Neural cell (in vitro differentiated cells): Measurements from ENCODE around the gene FUBP3.

ENCODE experiments used
- MXI1 ChIP-seq: fragments of 450-650 bp; conservative IDR thresholded peaks from 2 replicates; pipeline ENCODE4 v1.6.1; 2014; ENCODE audit warnings: antibody characterized with exemption, mild to moderate bottlenecking; ENCODE audit not compliant: poor library complexity, severe bottlenecking
- SMC3 ChIP-seq: fragments of 450-650 bp; conservative IDR thresholded peaks from 2 replicates; pipeline ENCODE4 v1.6.1; 2014; ENCODE audit warnings: antibody characterized with exemption, mild to moderate bottlenecking, moderate library complexity; ENCODE audit not compliant: poor library complexity
- TAF1 ChIP-seq: IDR thresholded peaks from 2 replicates; pipeline ENCODE4 v1.6.1; 2012; ENCODE audit warnings: low read depth
- TF ChIP-seq, protein P1 (sequence below): fragments of 450-650 bp; IDR thresholded peaks from 2 replicates; pipeline ENCODE4 v1.5.1; 2014; ENCODE audit warnings: antibody characterized with exemption, mild to moderate bottlenecking, moderate library complexity; ENCODE audit not compliant: poor library complexity, severe bottlenecking

- TF ChIP-seq, protein P1, sequence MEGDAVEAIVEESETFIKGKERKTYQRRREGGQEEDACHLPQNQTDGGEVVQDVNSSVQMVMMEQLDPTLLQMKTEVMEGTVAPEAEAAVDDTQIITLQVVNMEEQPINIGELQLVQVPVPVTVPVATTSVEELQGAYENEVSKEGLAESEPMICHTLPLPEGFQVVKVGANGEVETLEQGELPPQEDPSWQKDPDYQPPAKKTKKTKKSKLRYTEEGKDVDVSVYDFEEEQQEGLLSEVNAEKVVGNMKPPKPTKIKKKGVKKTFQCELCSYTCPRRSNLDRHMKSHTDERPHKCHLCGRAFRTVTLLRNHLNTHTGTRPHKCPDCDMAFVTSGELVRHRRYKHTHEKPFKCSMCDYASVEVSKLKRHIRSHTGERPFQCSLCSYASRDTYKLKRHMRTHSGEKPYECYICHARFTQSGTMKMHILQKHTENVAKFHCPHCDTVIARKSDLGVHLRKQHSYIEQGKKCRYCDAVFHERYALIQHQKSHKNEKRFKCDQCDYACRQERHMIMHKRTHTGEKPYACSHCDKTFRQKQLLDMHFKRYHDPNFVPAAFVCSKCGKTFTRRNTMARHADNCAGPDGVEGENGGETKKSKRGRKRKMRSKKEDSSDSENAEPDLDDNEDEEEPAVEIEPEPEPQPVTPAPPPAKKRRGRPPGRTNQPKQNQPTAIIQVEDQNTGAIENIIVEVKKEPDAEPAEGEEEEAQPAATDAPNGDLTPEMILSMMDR = no peak
- TF ChIP-seq TAF1 = no peak
- TF ChIP-seq SMC3 = no peak
- no peak for TF ChIP-seq MXI1
Measured at GRCh38 chr9:130590305-130590704, 10.9 kb downstream of the FUBP3 start.
